ENCODE results near the gene ID3. TPM values are rescaled to one million over a fixed set of nuclear protein-coding genes. Genes with fewer than 3 reads are reported as not detected.

ID3 gene
- total RNA-seq, 1 donor from 2014 or later, result 570 TPM

DNA sequence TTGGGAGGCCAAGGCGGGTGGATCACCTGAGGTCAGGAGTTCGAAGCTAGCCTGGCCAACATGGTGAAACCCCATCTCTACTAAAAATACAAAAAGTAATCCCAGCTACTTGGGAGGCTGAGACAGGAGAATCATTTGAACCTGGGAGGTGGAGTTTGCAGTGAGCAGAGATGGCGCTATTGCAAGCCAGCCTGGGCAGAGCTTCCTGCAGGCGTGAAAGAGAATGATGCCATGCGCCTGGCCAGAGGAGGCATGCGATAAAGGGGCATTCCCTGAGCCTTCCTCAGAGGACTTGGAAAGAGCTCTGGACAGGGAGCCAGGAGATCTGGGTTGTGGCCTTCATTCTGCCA lies 31.4 kb downstream of the ID3 start:
- no peak for DNase-seq (ENCODE audit: low read depth in 2 of 2)

DNA sequence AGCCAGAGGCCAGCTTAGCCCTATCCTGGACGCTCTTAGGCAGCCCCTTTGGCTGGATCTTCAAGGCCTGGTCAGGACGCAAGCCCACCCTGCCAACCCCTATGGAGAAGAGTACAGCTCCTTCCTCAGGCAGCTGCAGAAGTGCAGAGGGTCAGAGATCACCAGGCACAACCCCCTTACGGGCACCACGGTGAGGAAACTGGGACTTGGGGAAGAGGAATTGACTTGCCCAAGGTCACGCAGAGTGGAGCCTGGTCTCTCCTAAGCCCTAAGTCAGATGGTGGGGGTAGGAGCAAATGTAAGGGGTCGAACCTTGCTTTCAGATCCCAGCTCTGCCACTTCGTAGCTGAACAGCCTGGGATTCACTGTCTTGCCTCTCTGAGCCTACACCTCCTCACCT lies 31.9 kb downstream of the ID3 start:
- no peak for DNase-seq (ENCODE audit: low read depth in 2 of 2)

DNA sequence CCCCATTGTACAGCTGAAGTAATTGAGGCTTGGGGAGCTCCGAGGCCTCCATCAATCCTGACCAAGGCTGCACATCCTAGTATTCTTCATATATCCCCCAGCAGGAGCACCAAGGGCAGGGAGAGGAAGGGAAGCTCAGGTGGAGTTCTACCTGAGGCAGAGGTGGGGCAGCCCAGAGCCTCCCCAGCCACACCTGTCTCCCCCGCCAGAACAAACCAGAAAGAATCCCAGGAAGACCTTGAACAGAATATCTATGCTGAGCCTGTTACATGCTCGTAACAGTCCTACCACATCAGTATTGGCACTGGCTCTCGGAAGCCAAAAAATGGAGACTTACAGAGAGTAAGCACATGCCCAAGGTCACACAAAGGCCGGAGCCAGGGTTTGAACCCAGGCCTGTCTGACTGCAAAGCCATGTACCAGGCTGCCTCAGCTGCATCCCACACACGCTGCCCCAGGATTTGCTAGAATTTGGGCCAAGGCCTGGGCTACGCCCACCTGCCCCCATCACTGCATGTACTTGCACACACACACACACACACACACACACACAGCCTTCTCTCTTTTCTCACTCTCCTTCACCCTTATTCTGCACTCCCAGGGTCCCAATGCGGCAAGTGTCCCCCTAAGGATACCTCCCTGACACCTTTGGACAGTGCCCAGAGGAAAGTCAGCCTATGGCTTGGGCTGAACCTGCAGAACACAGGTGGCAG lies 32.8 kb downstream of the ID3 start:
- no peak for DNase-seq (ENCODE audit: low read depth in 2 of 2)

DNA sequence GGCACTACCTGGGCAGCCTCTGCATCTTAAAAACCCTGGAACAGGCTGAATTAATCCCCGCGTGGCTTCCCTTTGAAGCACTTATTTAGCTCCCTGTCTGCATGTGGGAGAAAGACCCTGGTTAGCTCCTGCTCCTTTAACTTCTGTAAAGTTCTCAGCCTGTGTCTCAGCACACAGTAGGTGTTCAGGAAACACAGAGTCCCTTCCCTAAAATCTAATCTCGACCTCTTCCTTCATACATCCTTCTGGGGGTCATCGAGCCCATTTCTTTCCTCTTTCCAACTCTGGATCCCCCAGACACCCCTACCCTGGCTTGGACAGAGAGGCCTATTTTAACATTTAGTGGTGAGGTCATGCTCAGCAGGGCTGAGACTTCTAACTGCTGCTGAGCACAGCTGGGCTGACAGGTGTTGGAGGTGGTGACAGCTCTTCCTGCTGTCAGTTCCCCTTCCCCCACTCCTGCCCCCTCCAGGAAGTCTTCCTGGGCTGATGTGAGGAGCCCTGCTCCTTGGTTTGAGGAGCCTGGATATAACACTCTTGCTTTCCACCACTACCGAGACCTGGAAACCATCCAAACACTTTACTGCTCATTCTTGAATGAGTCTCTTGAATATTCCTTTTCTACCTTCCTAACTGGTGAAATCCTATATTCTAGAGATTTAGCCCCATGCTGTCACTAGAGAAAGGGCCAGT lies 33.6 kb downstream of the ID3 start:
- no peak for DNase-seq (ENCODE audit: low read depth in 2 of 2)

DNA sequence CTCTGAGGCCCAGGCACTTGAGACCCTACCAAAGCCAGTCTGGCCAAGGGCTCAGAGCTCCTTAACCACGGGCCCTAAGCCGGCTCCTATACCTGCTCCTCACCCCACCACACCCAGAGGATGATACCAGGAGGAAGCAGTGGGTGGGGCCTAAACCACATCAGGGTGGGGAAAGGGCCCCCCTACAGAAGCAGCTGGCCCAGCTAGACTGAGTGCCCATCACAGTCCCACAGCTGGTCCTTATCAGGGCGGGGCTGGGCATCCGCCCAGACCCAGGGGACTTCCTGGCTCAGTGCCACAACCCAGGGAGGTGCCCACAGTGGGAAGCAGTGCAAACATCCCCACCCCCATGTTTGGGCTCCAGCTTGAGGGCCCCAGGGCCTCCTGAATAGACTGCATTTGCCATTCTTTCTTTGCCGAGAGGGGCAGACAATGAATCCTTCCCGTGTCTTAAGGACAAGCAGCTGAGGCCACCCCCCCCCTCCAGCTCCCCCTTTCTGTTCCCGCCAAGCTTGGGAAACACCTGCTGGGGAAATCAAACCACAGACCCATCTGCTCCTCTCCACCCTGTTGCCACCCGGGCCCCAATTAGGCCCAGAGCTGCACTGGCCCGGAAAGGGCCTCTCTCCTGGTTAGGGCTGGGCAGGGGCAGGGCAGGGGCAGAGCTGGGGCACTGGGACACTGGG lies 34.4 kb downstream of the ID3 start:
- no peak for DNase-seq (ENCODE audit: low read depth in 2 of 2)

DNA sequence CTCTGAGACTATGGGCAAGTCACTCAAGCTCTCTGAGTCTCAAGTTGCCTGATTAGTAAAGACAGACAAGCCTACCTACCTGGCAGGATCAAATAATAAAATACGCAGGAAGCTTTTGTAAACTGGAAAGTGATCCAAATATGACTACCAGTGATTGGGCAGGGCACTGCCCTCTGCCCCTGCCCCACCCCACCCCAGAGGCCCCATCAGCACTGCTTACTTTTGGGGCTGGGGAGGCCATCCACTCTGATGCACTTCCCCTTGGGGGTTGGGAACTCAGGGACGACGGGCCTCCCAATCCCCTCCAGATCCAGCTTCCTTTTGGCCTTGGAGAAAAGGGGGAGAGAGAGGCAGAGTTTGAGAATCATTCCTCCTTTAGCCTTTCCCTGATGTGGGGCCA lies 35.1 kb downstream of the ID3 start:
- DNase-seq (ENCODE audit: low read depth in 2 of 2), result no peak

- DNase-seq (ENCODE audit: low read depth in 2 of 2), result no peak
Measured at GRCh38 chr1:23522244-23522982, 36.9 kb downstream of the ID3 start.

DNA sequence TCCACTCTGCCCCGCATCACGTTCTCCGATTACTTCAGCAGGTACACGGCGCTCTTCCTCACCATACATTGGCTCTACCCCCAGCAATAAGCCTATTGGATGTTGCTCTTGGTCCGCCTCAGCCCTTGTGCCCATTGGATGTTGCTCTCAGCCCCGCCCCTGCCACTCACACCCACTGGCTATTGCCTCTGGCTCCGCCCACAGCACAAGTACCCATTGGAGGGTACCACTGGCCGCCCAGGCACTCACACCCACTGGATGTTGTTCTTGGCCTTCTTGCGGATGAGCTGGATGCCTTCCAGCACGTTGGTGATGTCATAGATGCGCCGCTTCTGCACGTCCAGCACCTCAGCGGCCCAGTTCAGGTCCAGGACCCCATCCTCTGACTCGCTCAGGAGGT lies 37.7 kb downstream of the ID3 start:
- no peak for DNase-seq (ENCODE audit: low read depth in 2 of 2)

DNA sequence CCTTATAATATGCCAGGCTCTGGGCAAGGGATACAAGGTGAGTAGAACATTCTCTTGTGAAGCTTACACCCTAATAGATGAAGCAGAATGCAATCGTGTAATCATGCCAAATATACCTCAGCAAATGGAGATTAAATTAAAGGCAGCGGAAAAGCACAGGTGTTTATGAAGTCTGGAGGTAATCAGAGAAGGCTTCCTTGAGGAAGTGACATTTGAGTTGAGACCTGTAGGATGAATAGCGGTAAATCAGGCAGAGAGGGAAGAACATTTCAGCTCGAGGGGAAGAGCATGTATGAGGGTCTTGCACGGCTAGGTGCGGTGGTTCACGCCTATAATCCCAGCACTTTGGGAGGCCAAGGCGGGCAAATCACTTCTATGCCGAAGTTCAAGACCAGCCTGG lies 41.7 kb downstream of the ID3 start:
- DNase-seq (ENCODE audit: low read depth in 2 of 2), result no peak

DNA sequence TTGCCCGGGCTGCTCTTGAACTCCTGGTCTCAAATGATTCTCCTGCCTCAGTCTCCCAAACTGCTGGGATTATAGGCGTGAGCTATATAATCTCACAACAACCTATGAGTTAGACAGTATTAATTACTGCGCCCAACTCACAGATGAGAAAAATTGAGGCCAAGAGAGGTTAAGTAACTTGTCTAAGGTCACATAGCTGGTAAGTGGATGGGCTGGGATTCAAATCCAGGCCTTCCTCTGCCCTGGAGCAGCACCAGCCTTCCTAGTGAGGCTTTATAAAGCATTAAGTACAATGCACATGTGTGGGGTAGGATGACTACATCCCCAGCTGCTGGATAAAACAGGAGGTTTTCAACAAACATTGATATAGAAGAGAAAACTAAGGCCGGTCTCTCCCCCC lies 43.4 kb downstream of the ID3 start:
- no peak for DNase-seq (ENCODE audit: low read depth in 2 of 2)

- DNase-seq (ENCODE audit: low read depth in 2 of 2), result no peak
Measured at GRCh38 chr1:23514111-23514679, 45.1 kb downstream of the ID3 start.

DNA sequence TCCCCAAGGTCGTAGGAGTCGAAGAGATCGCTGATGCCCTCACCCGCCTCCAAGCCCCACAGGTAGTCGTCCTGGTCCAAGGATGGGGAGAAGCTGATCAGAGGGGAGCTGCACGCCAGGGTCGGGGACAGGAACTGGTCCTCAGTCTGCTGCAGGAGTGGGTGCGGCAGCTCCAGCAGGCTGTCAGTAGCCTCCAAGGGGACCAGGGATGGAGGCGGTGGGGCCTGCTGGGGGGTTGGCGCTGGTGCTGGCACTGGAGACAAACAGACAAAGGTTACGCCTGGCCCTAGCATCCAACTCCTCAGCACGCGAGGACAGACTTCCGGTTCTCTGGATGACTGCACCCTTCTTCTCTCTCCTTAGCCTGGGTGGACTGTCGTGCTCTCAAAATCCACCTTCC lies 49.4 kb downstream of the ID3 start:
- DNase-seq (ENCODE audit: low read depth in 2 of 2), result no peak

Other genes with a start within 250 kb of the ID3 start
- 64.0 and 69.2 TPM in 2 replicates for gene HNRNPR, start 215.2 kb downstream of the ID3 start, total RNA-seq
- 16.8 and 18.5 TPM in 2 replicates for gene ZNF436, start 189.7 kb downstream of the ID3 start, total RNA-seq
- 0.13 and 0.51 TPM in 2 replicates for gene TCEA3, start 134.8 kb downstream of the ID3 start, total RNA-seq
- 3.6 and 10.4 TPM in 2 replicates for gene ASAP3, start 75.3 kb downstream of the ID3 start, total RNA-seq
- gene E2F2, start 28.3 kb downstream of the ID3 start, total RNA-seq, result 1.4 and 1.9 TPM in 2 replicates
- 1,076 and 1,266 TPM in 2 replicates for gene RPL11, start 132.3 kb upstream of the ID3 start, total RNA-seq
- 15.4 and 22.1 TPM in 2 replicates for gene ELOA, start 184.0 kb upstream of the ID3 start, total RNA-seq
- 30.4 and 51.2 TPM in 2 replicates for gene PITHD1, start 218.9 kb upstream of the ID3 start, total RNA-seq
- gene LYPLA2, start 231.6 kb upstream of the ID3 start, total RNA-seq, result 113 and 153 TPM in 2 replicates
- 19.6 and 25.8 TPM in 2 replicates for gene GALE, start 241.3 kb upstream of the ID3 start, total RNA-seq